Neural crest cell (in vitro differentiated cells): ENCODE data around the gene KRT16. TPM values are rescaled to one million over a fixed set of nuclear protein-coding genes. Genes with fewer than 3 reads are reported as not detected.
"Not testable (repeated sequence)": the region's sequence is repeated elsewhere in the genome, so short reads cannot be mapped to it uniquely, and the experiment has no call there.

Source experiments
- DNase-seq: peaks from one replicate; pipeline ENCODE4 v3.0.0; 2021; ENCODE audit warnings: low read depth, mixed read lengths, low spot score
- H3K27ac Mint-ChIP-seq: one replicate; pipeline ENCODE4 v1.8.0; 2021; ENCODE audit warnings: mild to moderate bottlenecking, mixed read lengths; ENCODE audit not compliant: unreplicated experiment
- H3K27me3 Mint-ChIP-seq: 2 replicates; pipeline ENCODE4 v1.8.0; 2021; ENCODE audit warnings: low read depth, mild to moderate bottlenecking, mixed read lengths
- H3K36me3 Mint-ChIP-seq: 2 replicates; pipeline ENCODE4 v1.8.0; 2021; ENCODE audit warnings: low read depth, mild to moderate bottlenecking, mixed read lengths
- H3K4me1 Mint-ChIP-seq: 2 replicates; pipeline ENCODE4 v1.8.0; 2021; ENCODE audit warnings: mixed read lengths
- H3K4me3 Mint-ChIP-seq: one replicate; pipeline ENCODE4 v1.8.0; 2021; ENCODE audit warnings: mild to moderate bottlenecking, mixed read lengths
- H3K9me3 Mint-ChIP-seq: 2 replicates; pipeline ENCODE4 v1.8.0; 2021; ENCODE audit warnings: mixed read lengths
- total RNA-seq: library from RNA; stranded (reverse); gene quantifications from 2 replicates; pipeline ENCODE4 v1.2.1, GENCODE V29; 2021
- TF ChIP-seq, protein P1 (sequence below): fragments of 200-600 bp; sonication (generic); conservative IDR thresholded peaks from 2 replicates; pipeline ENCODE4 v1.5.0; 2021; ENCODE audit warnings: antibody characterized with exemption, mild to moderate bottlenecking

The KRT16 gene
- total RNA-seq, 1 donor from 2014 or later, result not detected

DNA sequence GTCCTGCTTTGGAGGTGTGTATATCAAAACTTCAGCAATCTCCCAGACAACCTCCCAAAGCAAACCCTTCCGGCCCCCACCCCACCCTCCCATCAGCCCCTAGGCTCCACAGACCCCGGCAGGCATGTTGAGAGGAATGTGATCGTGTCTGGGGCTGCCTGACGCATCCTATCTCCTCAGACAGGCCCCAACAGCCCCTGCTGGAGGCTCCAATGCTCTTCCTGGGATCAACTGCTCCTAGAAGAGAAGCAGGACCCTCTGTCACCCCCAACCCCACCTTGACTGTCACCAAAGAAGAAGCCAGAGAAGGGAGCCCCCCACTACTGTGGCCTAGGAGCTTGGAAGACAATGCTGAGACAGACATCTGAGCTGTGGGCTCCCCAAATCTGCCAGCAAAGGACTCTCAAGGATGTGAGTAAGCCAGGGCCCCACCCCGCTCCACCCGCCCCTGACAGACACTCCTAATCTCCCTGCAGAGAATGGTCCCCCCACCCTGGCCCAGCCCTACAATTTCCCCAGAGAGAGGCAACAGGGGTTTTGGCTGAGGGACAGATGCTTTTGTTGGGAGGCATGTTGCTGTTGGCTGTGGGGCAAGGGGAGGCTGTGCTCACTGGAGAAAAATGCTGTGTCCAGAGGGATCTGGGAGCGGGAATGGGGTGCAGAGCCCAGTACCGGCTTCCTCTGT lies 24.3 kb downstream of the KRT16 start:
- Mint-ChIP-seq H3K27ac (no peak overlapping the region), H3K4me3 (no peak overlapping the region)

DNA sequence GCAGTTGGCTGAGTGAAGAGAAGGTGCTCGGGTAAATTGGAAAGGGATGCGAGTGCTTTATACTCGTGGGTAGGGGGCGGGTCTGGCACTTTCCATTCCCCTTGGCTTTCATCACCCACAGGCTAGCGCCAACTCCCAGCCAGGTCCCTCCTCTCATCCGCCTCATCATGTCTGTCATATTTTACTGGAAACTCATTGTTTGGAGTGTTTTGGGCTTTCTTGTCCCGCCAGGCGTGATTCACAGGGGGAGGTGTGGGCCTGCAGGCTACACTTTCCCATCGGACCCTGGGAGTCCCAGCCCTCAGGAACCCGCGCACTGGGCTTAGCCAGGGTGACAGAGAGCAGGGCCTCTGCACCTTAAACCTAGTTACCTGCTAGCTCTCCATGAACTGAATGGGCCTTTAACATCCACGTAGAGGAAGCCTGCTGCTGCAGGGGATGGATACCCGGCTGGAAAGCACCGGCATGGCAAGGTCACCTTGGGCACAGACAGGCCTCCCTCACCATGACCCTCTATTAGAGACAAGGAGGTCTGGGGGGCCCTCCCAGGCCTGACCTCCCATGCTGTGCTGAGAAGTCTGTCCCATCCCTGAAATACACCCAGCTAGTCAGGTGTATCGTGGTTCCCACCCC lies 25.6 kb downstream of the KRT16 start, which contains the start of gene KRT14:
KRT14 (minus strand) TSS at position 33 of the 633 bp plus-strand sequence. CDS start 61 bp downstream, outside the sequence.
- Mint-ChIP-seq H3K4me1 (no peaks in the 10 kb centered on the region), H3K4me3 (no peak within 1 kb of the TSS), H3K27ac (peak within 1 kb of the TSS; percentile 71), H3K36me3 (no peaks in the 10 kb centered on the region), H3K9me3 (no peaks in the 10 kb centered on the region), H3K27me3 (peaks cover 5% of the 10 kb centered on the region)
- TF ChIP-seq, protein P1, sequence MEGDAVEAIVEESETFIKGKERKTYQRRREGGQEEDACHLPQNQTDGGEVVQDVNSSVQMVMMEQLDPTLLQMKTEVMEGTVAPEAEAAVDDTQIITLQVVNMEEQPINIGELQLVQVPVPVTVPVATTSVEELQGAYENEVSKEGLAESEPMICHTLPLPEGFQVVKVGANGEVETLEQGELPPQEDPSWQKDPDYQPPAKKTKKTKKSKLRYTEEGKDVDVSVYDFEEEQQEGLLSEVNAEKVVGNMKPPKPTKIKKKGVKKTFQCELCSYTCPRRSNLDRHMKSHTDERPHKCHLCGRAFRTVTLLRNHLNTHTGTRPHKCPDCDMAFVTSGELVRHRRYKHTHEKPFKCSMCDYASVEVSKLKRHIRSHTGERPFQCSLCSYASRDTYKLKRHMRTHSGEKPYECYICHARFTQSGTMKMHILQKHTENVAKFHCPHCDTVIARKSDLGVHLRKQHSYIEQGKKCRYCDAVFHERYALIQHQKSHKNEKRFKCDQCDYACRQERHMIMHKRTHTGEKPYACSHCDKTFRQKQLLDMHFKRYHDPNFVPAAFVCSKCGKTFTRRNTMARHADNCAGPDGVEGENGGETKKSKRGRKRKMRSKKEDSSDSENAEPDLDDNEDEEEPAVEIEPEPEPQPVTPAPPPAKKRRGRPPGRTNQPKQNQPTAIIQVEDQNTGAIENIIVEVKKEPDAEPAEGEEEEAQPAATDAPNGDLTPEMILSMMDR, result no peak
- no peak for DNase-seq

More for the DNA sequence above, 24.3 kb downstream of the KRT16 start:
- no peaks in the 10 kb centered on the region for H3K4me1 Mint-ChIP-seq
- no peak for DNase-seq
- H3K27me3 Mint-ChIP-seq, result peaks cover 2% of the 10 kb centered on the region
- H3K9me3 Mint-ChIP-seq, result no peaks in the 10 kb centered on the region
- H3K36me3 Mint-ChIP-seq, result no peaks in the 10 kb centered on the region
- TF ChIP-seq, protein P1, result no peak

DNA sequence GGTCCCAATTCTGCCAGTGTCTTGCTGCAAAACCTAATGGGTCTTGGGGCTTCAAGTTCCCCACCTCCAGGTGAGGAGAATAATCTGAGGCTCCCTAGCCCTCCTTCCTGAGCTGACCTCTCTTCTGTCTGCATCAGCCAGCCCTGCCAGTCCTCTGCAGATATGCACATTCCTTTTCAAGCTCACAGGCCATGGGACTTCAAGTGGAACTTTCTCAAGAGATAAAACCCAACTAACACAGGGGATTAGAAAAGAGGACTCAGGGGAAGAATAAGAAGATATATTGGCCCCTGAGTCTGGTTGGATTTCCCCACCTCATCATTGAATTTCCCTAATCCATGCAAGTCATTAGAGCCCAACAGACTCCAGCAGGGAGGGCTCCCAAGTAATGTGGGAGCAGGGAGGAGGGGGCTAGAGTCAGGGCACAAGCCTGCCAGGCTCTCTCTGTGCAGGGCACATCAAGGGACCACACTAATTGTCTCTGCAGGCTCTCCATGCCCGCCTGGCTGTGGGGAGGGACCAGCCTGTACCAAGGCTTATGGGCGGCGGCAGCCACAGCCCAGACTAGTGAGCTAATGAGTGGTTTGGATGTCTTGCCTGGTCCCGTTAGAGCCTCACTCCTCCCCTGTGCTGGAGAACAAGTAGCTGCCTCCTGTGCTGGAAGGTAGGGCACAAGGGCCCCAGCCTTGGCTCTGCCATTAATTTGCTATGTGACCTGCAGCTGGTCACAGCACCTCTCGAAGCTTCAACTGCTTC lies 27.1 kb downstream of the KRT16 start:
- Mint-ChIP-seq H3K4me3 (no peak overlapping the region), H3K9me3 (peaks cover 2% of the 10 kb centered on the region), H3K4me1 (no peaks in the 10 kb centered on the region), H3K36me3 (no peaks in the 10 kb centered on the region), H3K27ac (peak overlapping the region; percentile 71), H3K27me3 (peaks cover 11% of the 10 kb centered on the region)
- TF ChIP-seq, protein P1, result no peak
- no peak for DNase-seq

- H3K36me3 Mint-ChIP-seq, H3K9me3 Mint-ChIP-seq, H3K4me3 Mint-ChIP-seq, H3K4me1 Mint-ChIP-seq, H3K27ac Mint-ChIP-seq, DNase-seq: not testable (repeated sequence)
- peaks cover 11% of the 10 kb centered on the region for H3K27me3 Mint-ChIP-seq
These were observed 28.1 kb downstream of the KRT16 start for GRCh38 chr17:41584331-41584927.

DNA sequence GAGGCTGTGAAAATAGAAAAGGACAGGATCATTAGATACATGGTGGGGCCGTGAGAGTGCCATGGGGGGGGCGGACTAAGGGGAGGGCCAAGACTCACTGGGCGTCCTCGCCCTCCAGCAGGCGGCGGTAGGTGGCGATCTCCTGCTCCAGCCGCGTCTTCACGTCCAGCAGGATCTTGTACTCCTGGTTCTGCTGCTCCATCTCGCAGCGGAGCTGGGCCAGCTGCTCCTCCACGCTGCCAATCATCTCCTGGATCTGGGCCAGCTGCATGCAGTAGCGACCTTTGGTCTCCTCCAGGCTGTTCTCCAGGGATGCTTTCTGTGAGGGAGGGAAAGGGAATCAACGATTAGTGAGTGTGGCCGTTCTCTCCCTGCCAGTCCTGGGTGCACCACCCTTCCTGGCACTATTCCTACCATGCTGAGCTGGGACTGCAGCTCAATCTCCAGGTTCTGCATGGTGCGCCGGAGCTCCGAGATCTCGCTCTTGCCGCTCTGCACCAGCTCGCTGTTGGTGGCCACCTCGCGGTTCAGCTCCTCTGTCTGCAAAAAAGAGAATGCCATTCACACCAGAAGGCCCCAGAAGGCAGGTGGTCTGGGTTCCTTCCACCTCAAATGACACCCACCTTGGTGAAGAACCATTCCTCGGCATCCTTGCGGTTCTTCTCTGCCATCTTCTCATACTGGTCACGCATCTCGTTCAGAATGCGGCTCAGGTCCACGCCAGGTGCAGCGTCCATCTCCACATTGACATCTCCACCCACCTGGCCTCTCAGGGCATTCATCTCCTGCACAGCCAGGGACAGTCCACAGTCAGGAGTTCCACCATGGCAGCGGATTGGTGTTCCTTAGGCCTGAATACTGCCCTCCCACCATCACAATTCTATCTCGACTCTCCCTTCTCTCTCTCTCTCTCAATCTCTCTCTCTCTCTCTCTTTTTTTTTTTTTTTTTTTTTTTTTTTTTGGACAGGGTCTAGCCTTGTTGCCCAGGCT lies 29.1 kb downstream of the KRT16 start:
- H3K4me3 Mint-ChIP-seq, result no peak overlapping the region
- no peaks in the 10 kb centered on the region for H3K36me3 Mint-ChIP-seq
- no peak for DNase-seq
- H3K27ac Mint-ChIP-seq, result no peak overlapping the region
- TF ChIP-seq, protein P1, result no peak
- no peaks in the 10 kb centered on the region for H3K4me1 Mint-ChIP-seq
- peaks cover 2% of the 10 kb centered on the region for H3K9me3 Mint-ChIP-seq
- H3K27me3 Mint-ChIP-seq, result peaks cover 14% of the 10 kb centered on the region

DNA sequence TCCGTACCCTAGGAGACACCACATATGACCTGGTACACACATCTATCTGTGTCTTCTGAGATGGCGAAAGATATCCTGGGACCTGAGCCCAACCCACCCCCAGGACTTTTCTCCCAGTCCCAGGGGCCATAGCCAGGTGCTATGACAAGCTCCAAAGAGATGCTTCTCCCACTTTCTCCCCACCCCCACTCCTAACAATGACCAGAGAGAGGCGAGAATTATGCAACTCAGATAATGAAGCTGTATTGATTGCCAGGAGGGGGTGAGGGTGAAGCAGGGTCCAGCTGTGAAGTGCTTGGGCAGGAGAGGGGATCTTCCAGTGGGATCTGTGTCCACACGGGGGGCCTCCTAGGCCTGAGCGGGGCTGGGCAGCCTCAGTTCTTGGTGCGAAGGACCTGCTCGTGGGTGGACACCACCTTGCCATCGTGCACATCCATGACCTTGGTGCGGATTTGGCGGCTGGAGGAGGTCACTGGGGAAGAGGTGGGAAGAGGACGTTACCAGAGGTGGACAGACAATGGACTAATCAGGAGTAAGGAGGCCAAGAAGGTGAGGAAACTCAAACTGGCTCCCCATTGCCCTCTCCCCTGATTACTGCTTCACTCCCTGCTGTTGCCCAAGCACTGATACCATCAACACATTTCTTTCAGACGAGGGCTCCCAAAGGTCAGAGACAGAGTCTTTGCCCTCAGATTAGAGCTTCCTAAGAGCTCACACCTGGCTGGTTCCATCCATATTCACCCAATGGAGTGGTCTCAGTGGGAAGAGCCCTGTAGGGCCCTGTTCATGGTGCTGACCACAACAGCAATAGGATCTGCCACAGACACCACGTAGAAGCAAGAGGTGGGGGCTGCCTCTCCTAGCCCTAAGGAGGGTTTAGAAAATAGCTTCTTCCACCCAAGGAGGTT lies 30.3 kb downstream of the KRT16 start:
- H3K9me3 Mint-ChIP-seq, H3K4me1 Mint-ChIP-seq, DNase-seq, H3K27ac Mint-ChIP-seq, H3K36me3 Mint-ChIP-seq, H3K4me3 Mint-ChIP-seq: not testable (repeated sequence)
- H3K27me3 Mint-ChIP-seq, result peaks cover 18% of the 10 kb centered on the region
